Sigmoid colon (tissue), 7 donors: Measurements from ENCODE around the gene PDE1C. TPM values are rescaled to one million over a fixed set of nuclear protein-coding genes. Genes with fewer than 3 reads are reported as not detected.

Experiments
- DNase-seq: peaks from one replicate; pipeline ENCODE4 v3.0.0-alpha.2; 2019
- H3K27ac ChIP-seq, 4 donors: fragments of 200-600 bp; sonication (generic); one replicate each; pipeline ENCODE4 v1.5.1; 2016 to 2019; ENCODE audit warnings: mild to moderate bottlenecking in 1 of 4
- H3K27me3 ChIP-seq, 3 donors: fragments of 200-600 bp; sonication (generic); one replicate each; pipeline ENCODE4 v1.5.1; 2019; ENCODE audit warnings: mild to moderate bottlenecking in 1 of 3
- H3K36me3 ChIP-seq, 4 donors: fragments of 200-600 bp; sonication (generic); one replicate each; pipeline ENCODE4 v1.5.1; 2016 to 2019
- H3K4me1 ChIP-seq, 4 donors: fragments of 200-600 bp; sonication (generic); one replicate each; pipeline ENCODE4 v1.5.1; 2017 to 2019
- H3K4me3 ChIP-seq, 4 donors: fragments of 200-600 bp; sonication (generic); one replicate each; pipeline ENCODE4 v1.5.1; 2017 to 2019; ENCODE audit warnings: mild to moderate bottlenecking in 2 of 4, moderate library complexity in 1 of 4
- H3K9me3 ChIP-seq, 4 donors: fragments of 200-600 bp in 3 of 4; sonication (generic) in 3 of 4; one replicate each; pipeline versions ENCODE4 v1.5.1 to v1.6.1; 2013 to 2019
- EP300 ChIP-seq, 4 donors: sonication (generic); formaldehyde crosslinking; IDR thresholded peaks; one replicate each; pipeline ENCODE4 v1.6.1; 2017; ENCODE audit warnings: antibody characterized with exemption in 4 of 4
- POLR2A ChIP-seq, 2 donors: fragments of 450-650 bp; IDR thresholded peaks; one replicate each; pipeline ENCODE4 v1.6.1; 2016; ENCODE audit warnings: antibody characterized with exemption in 2 of 2, mild to moderate bottlenecking in 2 of 2, moderate library complexity in 2 of 2
- POLR2AphosphoS5 ChIP-seq, 4 donors: sonication (generic); formaldehyde crosslinking; IDR thresholded peaks; one replicate each; pipeline ENCODE4 v1.6.1; 2017; ENCODE audit warnings: antibody characterized with exemption in 4 of 4
- WGBS, 2 donors: extraction: QIAGEN DNeasy Blood & Tissue Kit; methylation state at CpG; one replicate each; pipeline ENCODE4 v1.1.7; 2013; 5-methylcytosine and 5-hydroxymethylcytosine counted together
- intact Hi-C: fragments of 100-400 bp; cut with DNase I; formaldehyde crosslinking; loops from one replicate; pipeline ENCODE4 v1.15.1; 2023
- polyA plus RNA-seq, 3 donors: library from polyadenylated mRNA; stranded (reverse); fragments of 200-250 nt; gene quantifications; one replicate each; pipeline ENCODE4 v1.2.3, GENCODE V29; 2013
- total RNA-seq, 4 donors: library from RNA; depleted of rRNA; stranded (reverse); fragments of >200 nt; gene quantifications; one replicate each; pipeline ENCODE4 v1.1.0, GENCODE V29; 2016
- TF ChIP-seq, protein P1 (sequence below), 4 experiments: fragments of 450-650 bp in 3 of 4; fragments of 200-600 bp in 1 of 4; IDR thresholded peaks; one replicate each; pipeline ENCODE4 v1.5.1; 2016 to 2019; ENCODE audit warnings: antibody characterized with exemption in 4 of 4, mild to moderate bottlenecking in 3 of 4, moderate library complexity in 2 of 4
- donor health status: healthy with polysubstance abuse.
- donor health status: Bipolar disorder and iron deficiency.
- donor health status: healthy.

Gene PDE1C
- total and polyA plus RNA-seq, 7 donors = under 0.01 to 19.4 (median 5.9) TPM

DNA sequence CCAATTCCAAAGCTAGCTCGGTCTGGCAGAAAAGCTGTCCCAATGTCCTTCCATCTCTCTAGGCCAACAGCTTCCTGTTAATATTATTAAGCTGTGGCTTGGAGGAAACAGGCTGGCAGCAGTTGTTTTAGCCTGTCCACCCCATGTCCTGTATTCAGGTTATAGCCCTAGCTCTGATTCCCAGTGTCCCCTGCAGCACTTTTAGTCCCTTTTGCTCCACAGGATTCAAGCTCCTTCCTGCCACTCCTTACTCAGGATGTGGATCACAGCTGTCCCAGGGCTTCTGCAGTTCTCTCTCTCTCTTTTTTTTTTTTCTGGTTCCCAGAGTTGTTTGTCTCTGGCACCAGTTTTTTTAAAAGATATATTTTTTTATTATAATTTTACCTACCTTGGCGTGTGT, 298.0 kb downstream of the PDE1C start:
- Histone ChIP-seq H3K4me1 (no peaks in the 10 kb centered on the region), H3K27ac (no peak overlapping the region), H3K36me3 (no peaks in the 10 kb centered on the region), H3K9me3 (no peaks in the 10 kb centered on the region), H3K27me3 (no peaks in the 10 kb centered on the region), H3K4me3 (no peak overlapping the region)
- 88 to 90% methylated on average over 2 of the region's 2 CpGs for WGBS, 2 donors
- intact Hi-C loops = no loop called here
- TF ChIP-seq POLR2AphosphoS5 (IDR thresholded peaks at IDR 0.05) = no peak
- no peak for TF ChIP-seq EP300 (IDR thresholded peaks at IDR 0.05)
- TF ChIP-seq POLR2A (IDR thresholded peaks at IDR 0.05) = no peak
- TF ChIP-seq, protein P1, sequence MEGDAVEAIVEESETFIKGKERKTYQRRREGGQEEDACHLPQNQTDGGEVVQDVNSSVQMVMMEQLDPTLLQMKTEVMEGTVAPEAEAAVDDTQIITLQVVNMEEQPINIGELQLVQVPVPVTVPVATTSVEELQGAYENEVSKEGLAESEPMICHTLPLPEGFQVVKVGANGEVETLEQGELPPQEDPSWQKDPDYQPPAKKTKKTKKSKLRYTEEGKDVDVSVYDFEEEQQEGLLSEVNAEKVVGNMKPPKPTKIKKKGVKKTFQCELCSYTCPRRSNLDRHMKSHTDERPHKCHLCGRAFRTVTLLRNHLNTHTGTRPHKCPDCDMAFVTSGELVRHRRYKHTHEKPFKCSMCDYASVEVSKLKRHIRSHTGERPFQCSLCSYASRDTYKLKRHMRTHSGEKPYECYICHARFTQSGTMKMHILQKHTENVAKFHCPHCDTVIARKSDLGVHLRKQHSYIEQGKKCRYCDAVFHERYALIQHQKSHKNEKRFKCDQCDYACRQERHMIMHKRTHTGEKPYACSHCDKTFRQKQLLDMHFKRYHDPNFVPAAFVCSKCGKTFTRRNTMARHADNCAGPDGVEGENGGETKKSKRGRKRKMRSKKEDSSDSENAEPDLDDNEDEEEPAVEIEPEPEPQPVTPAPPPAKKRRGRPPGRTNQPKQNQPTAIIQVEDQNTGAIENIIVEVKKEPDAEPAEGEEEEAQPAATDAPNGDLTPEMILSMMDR (IDR thresholded peaks at IDR 0.05) = no peak
- DNase-seq = no peak

DNA sequence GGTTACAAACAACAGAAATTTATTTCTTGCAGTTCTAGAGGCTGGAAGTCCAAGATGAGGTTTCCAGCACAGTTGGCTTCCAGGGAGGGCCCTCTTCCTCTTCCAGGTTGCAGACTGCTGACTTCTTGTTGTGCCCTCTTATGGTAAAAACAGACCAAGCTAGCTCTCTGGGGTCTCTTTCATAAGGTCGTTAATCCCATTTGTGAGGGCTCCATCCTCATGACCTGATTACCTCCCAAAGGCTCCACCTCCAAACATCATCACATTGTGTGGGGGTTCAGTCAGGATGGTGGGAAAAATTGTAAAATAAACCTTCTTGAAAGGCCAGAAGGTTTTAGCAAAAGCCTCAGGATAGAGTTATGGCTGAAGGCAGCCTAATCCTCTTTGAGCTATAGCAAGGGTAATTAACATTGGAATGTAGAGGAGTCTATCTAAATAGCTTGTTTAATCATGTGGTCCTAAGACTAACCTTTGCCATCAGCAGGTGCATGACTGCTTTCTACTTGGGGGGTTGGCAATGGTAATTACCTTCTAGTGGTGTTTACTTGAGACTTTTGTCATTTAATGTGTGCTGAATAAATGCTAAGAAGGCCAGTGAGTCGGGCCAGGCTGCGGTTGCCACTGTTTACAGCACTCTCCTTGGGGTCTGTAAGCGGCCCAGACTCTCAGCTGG, 302.4 kb downstream of the PDE1C start:
- DNase-seq = no peak

DNA sequence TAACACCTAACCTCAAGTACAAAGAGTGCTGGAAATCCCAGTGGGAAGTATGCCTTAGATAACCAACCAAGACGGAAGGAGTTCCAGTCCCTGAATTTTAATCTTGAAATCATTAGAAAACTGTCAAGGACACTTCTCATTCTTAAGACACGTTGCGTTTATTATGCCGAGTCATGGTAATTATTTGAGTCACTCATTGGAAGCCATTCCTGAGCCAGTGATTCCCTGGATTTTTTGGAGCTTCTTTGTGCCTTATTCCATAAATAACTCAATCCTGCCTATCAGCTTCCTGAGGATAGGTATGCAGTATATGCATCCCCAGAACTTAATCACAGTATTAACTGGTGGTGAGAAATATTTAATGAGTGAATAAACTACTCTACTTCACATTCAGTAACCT, 305.7 kb downstream of the PDE1C start:
- Histone ChIP-seq H3K36me3 (no peaks in the 10 kb centered on the region), H3K27ac (no peak overlapping the region), H3K4me1 (no peaks in the 10 kb centered on the region), H3K9me3 (no peaks in the 10 kb centered on the region), H3K4me3 (no peak overlapping the region), H3K27me3 (no peaks in the 10 kb centered on the region)
- TF ChIP-seq POLR2A (IDR thresholded peaks at IDR 0.05) = no peak
- intact Hi-C loops = no loop called here
- no peak for DNase-seq
- WGBS, 2 donors = 89% methylated on average over 4 of the region's 4 CpGs

More for the DNA sequence above, 302.4 kb downstream of the PDE1C start:
- Histone ChIP-seq H3K27me3 (no peaks in the 10 kb centered on the region), H3K4me1 (no peaks in the 10 kb centered on the region), H3K36me3 (no peaks in the 10 kb centered on the region), H3K27ac (no peak overlapping the region), H3K4me3 (no peak overlapping the region), H3K9me3 (no peaks in the 10 kb centered on the region)
- TF ChIP-seq, protein P1 (IDR thresholded peaks at IDR 0.05) = no peak
- TF ChIP-seq POLR2A (IDR thresholded peaks at IDR 0.05) = no peak
- TF ChIP-seq POLR2AphosphoS5 (IDR thresholded peaks at IDR 0.05) = no peak
- no peak for TF ChIP-seq EP300 (IDR thresholded peaks at IDR 0.05)
- intact Hi-C loops = no loop called here
- WGBS, 2 donors = 55 to 60% methylated on average over 4 of the region's 4 CpGs

DNA sequence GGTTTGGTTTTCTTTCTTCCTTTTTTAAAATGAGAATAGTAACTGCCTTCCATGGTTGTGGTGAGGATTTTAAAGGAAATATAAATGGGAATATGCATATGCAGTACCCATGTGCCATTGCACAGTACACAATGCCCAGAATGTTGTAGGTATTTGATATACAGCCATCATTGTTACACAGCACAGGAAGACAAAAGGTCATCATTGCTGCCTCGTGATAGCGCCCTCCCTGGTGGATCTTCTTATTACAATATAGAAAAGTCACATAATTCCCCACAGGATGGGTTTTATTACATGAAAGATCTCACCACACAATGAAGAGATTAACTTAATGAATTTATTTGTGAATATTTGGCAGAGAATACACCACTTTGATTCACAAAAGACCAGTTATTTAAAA, 306.7 kb downstream of the PDE1C start:
- no peaks in the 10 kb centered on the region for H3K27me3 ChIP-seq
- H3K27ac ChIP-seq = no peak overlapping the region
- no peaks in the 10 kb centered on the region for H3K36me3 ChIP-seq
- no peaks in the 10 kb centered on the region for H3K9me3 ChIP-seq
- no peak for DNase-seq
- no peaks in the 10 kb centered on the region for H3K4me1 ChIP-seq
- WGBS, 2 donors = 19 to 24% methylated on average over 2 of the region's 2 CpGs
- TF ChIP-seq EP300 (IDR thresholded peaks at IDR 0.05) (no peak), POLR2A (IDR thresholded peaks at IDR 0.05) (no peak), POLR2AphosphoS5 (IDR thresholded peaks at IDR 0.05) (no peak)
- TF ChIP-seq, protein P1 (IDR thresholded peaks at IDR 0.05) = no peak
- intact Hi-C loops = no loop called here
- H3K4me3 ChIP-seq = no peak overlapping the region

DNA sequence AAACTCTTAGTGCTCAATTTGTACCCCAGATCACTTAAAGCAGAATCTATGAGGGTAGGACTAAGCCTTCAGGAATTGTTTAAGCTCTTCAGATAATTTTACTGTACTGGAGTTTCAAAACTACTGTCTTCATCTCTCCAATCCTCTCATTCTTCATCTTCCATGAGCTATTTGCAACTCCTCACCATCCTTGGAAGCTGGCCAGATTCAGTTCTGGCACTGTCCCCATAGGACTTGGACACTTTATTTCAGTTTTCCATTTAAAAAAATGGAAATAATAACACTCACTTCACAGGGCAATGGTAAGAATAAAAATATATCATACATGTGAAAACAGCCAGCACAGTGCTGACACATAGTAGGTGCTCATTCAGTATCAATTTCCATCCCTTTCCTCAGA, 308.6 kb downstream of the PDE1C start:
- Histone ChIP-seq H3K27me3 (no peaks in the 10 kb centered on the region), H3K4me1 (no peaks in the 10 kb centered on the region), H3K36me3 (no peaks in the 10 kb centered on the region), H3K9me3 (no peaks in the 10 kb centered on the region), H3K27ac (no peak overlapping the region), H3K4me3 (no peak overlapping the region)
- intact Hi-C loops = no loop called here
- DNase-seq = no peak
- TF ChIP-seq, protein P1 (IDR thresholded peaks at IDR 0.05) = no peak
- TF ChIP-seq EP300 (IDR thresholded peaks at IDR 0.05) (no peak), POLR2AphosphoS5 (IDR thresholded peaks at IDR 0.05) (no peak), POLR2A (IDR thresholded peaks at IDR 0.05) (no peak)
